H9 (cell line): Measurements from ENCODE around the gene P4HTM. TPM values are rescaled to one million over a fixed set of nuclear protein-coding genes. Genes with fewer than 3 reads are reported as not detected.

ENCODE experiments used
- DNase-seq: peaks from one replicate; pipeline ENCODE4 v3.0.0-alpha.2; 2017
- H2AFZ ChIP-seq: one replicate; pipeline ENCODE4 v1.6.1; 2013; ENCODE audit warnings: mild to moderate bottlenecking, low read length, control low read depth, moderate library complexity
- H2AK5ac ChIP-seq: 2 replicates; pipeline ENCODE4 v1.6.1; 2013; ENCODE audit warnings: low read length, control low read depth, mixed read lengths; ENCODE audit not compliant: insufficient read length
- H2BK120ac ChIP-seq: one replicate; pipeline ENCODE4 v1.6.1; 2013; ENCODE audit warnings: low read depth, mild to moderate bottlenecking, low read length, control low read depth, inconsistent platforms; ENCODE audit not compliant: poor library complexity, severe bottlenecking
- H2BK12ac ChIP-seq: 2 replicates; pipeline ENCODE4 v1.6.1; 2013; ENCODE audit warnings: low read length, control low read depth, mixed read lengths, low read depth; ENCODE audit not compliant: insufficient read length
- H2BK15ac ChIP-seq: 2 replicates; pipeline ENCODE4 v1.6.1; 2013; ENCODE audit warnings: low read depth, low read length, control low read depth
- H2BK20ac ChIP-seq: one replicate; pipeline ENCODE4 v1.6.1; 2013; ENCODE audit warnings: low read depth, mild to moderate bottlenecking, low read length, control low read depth, inconsistent platforms; ENCODE audit not compliant: poor library complexity, severe bottlenecking
- H2BK5ac ChIP-seq: 2 replicates; pipeline ENCODE4 v1.6.1; 2013; ENCODE audit warnings: low read length, control low read depth, mixed read lengths; ENCODE audit not compliant: insufficient read length
- H3K14ac ChIP-seq: 2 replicates; pipeline ENCODE4 v1.6.1; 2013; ENCODE audit warnings: low read length, control low read depth; ENCODE audit not compliant: insufficient read depth
- H3K18ac ChIP-seq: 2 replicates; pipeline ENCODE4 v1.6.1; 2013; ENCODE audit warnings: low read depth, mild to moderate bottlenecking, mixed read lengths, low read length, control low read depth; ENCODE audit not compliant: insufficient read length
- H3K23ac ChIP-seq: 2 replicates; pipeline ENCODE4 v1.6.1; 2013; ENCODE audit warnings: low read length, control low read depth, mixed read lengths, low read depth; ENCODE audit not compliant: insufficient read length
- H3K23me2 ChIP-seq: 2 replicates; pipeline ENCODE4 v1.6.1; 2013; ENCODE audit warnings: low read depth, mild to moderate bottlenecking, mixed read lengths, low read length, control low read depth; ENCODE audit not compliant: insufficient read length, poor library complexity, severe bottlenecking
- H3K27ac ChIP-seq: 2 replicates; pipeline ENCODE4 v1.5.1; 2013; ENCODE audit warnings: low read length, control low read depth, mixed read lengths, low read depth; ENCODE audit not compliant: insufficient read length
- H3K27me3 ChIP-seq: 2 replicates; pipeline ENCODE4 v1.6.1; 2013; ENCODE audit warnings: low read length, control low read depth, inconsistent platforms; ENCODE audit not compliant: insufficient read depth
- H3K4ac ChIP-seq: 2 replicates; pipeline ENCODE4 v1.6.1; 2013; ENCODE audit warnings: low read depth, mild to moderate bottlenecking, control low read depth, inconsistent platforms, low read length, moderate library complexity
- H3K4me1 ChIP-seq: 2 replicates; pipeline ENCODE4 v1.6.1; 2013; ENCODE audit warnings: low read length, control low read depth, inconsistent platforms; ENCODE audit not compliant: insufficient read depth
- H3K4me2 ChIP-seq: 2 replicates; pipeline ENCODE4 v1.6.1; 2013; ENCODE audit warnings: low read length, control low read depth, mixed read lengths; ENCODE audit not compliant: insufficient read length, insufficient read depth
- H3K56ac ChIP-seq: 2 replicates; pipeline ENCODE4 v1.6.1; 2013; ENCODE audit warnings: low read depth, mild to moderate bottlenecking, mixed read lengths, low read length, control low read depth; ENCODE audit not compliant: insufficient read length
- H3K79me1 ChIP-seq: 2 replicates; pipeline ENCODE4 v1.6.1; 2013; ENCODE audit warnings: low read depth, mild to moderate bottlenecking, moderate library complexity, low read length, control low read depth, inconsistent platforms; ENCODE audit not compliant: insufficient read depth, poor library complexity, severe bottlenecking
- H3K79me2 ChIP-seq: 2 replicates; pipeline ENCODE4 v1.6.1; 2013; ENCODE audit warnings: low read length, control low read depth, inconsistent platforms; ENCODE audit not compliant: insufficient read depth
- H3K9ac ChIP-seq: 2 replicates; pipeline ENCODE4 v1.6.1; 2013; ENCODE audit warnings: low read length, control low read depth, mixed read lengths; ENCODE audit not compliant: insufficient read length; ENCODE audit errors: extremely low read depth
- H3K9me3 ChIP-seq: one replicate; pipeline ENCODE4 v1.6.1; 2013; ENCODE audit warnings: low read depth, low read length, inconsistent platforms; ENCODE audit not compliant: control insufficient read depth
- H3T11ph ChIP-seq: one replicate; pipeline ENCODE4 v1.6.1; 2013; ENCODE audit warnings: mild to moderate bottlenecking, low read length, control low read depth, inconsistent platforms
- H4K20me1 ChIP-seq: one replicate; pipeline ENCODE4 v1.6.1; 2013; ENCODE audit not compliant: control insufficient read depth, insufficient read length, insufficient read depth
- H4K5ac ChIP-seq: 2 replicates; pipeline ENCODE4 v1.6.1; 2013; ENCODE audit warnings: low read depth, mild to moderate bottlenecking, mixed read lengths, low read length, control low read depth; ENCODE audit not compliant: insufficient read length
- H4K8ac ChIP-seq: replicated peaks from 2 replicates; pipeline ENCODE4 v1.6.1; 2013; ENCODE audit warnings: low read length, control low read depth, mixed read lengths, low read depth; ENCODE audit not compliant: insufficient read length
- H4K91ac ChIP-seq: 2 replicates; pipeline ENCODE4 v1.6.1; 2013; ENCODE audit warnings: low read depth, mild to moderate bottlenecking, moderate library complexity, mixed read lengths, low read length, control low read depth; ENCODE audit not compliant: insufficient read length
- H3K27ac Mint-ChIP-seq, 3 experiments: 2 replicates in 2 of 3; 3 replicates in 1 of 3; pipeline ENCODE4 v1.8.0; 2020 to 2021; ENCODE audit warnings: mixed read lengths in 3 of 3, mild to moderate bottlenecking in 1 of 3, moderate library complexity in 1 of 3
- H3K27me3 Mint-ChIP-seq: 2 replicates; pipeline ENCODE4 v1.8.0; 2021; ENCODE audit warnings: low read depth, mild to moderate bottlenecking, moderate library complexity, mixed read lengths
- H3K36me3 Mint-ChIP-seq, 3 experiments: 2 replicates in 2 of 3; 3 replicates in 1 of 3; pipeline ENCODE4 v1.8.0; 2020 to 2021; ENCODE audit warnings: low read depth in 3 of 3, mixed read lengths in 3 of 3; ENCODE audit not compliant: insufficient read depth in 1 of 3
- H3K4me1 Mint-ChIP-seq, 2 experiments: 2 replicates each; pipeline ENCODE4 v1.8.0; 2020; ENCODE audit warnings: mixed read lengths in 2 of 2
- H3K4me3 Mint-ChIP-seq, 2 experiments: 2 replicates in 1 of 2; 3 replicates in 1 of 2; pipeline ENCODE4 v1.8.0; 2020 to 2021; ENCODE audit warnings: mild to moderate bottlenecking in 2 of 2, mixed read lengths in 2 of 2, moderate library complexity in 1 of 2
- H3K9me3 Mint-ChIP-seq, 2 experiments: 2 replicates in 1 of 2; 3 replicates in 1 of 2; pipeline ENCODE4 v1.8.0; 2020; ENCODE audit warnings: mild to moderate bottlenecking in 2 of 2, mixed read lengths in 2 of 2, moderate library complexity in 1 of 2
- WGBS: extraction: QIAGEN DNeasy Blood & Tissue Kit; methylation state at CpG from one replicate; pipeline ENCODE4 v1.1.7; 2013; ENCODE audit warnings: missing lambda C conversion rate, low lambda C conversion rate, mixed read lengths; ENCODE audit not compliant: insufficient read length; ENCODE audit errors: extremely low coverage; 5-methylcytosine and 5-hydroxymethylcytosine counted together
- total RNA-seq: library from RNA; stranded (reverse); gene quantifications from 2 replicates; pipeline ENCODE4 v1.2.1, GENCODE V29; 2021
- TF ChIP-seq, protein P1 (sequence below): fragments of 200-600 bp; sonication (generic); conservative IDR thresholded peaks from 3 replicates; pipeline ENCODE4 v1.8.0; 2021; ENCODE audit warnings: antibody characterized with exemption, mild to moderate bottlenecking

The P4HTM gene
- total RNA-seq, 1 experiment from 2014 or later: 36.0 TPM

DNA sequence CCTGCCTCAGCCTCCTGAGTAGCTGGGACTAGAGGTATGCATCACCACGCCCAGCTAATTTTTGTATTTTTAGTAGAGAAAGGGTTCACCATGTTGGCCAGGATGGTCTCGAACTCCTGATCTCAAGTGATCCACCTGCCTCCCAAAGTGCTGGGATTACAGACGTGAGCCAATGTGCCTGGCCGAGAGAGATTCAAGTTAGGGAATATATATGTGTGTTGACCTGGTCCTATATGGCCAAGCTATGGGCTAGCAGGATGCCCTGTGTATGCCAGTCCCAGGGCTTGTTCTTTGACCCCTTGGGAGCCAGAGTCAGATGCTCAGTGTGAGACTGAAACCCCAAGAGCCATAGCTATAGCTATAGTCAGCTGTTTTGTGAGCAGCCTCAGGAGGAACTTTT, 33.7 kb downstream of the P4HTM start:
- Histone ChIP-seq H3K9me3 (no peaks in the 10 kb centered on the region), H4K8ac (no peak overlapping the region), H2BK5ac (no peak overlapping the region), H3K9ac (no peak overlapping the region), H2BK120ac (no peak overlapping the region), H3K14ac (no peak overlapping the region), H4K20me1 (peaks cover 7% of the 10 kb centered on the region), H2AFZ (no peak overlapping the region), H3K27ac (no peak overlapping the region), H2AK5ac (no peak overlapping the region), H3K79me1 (no peaks in the 10 kb centered on the region), H3K27me3 (no peaks in the 10 kb centered on the region), H3K79me2 (no peaks in the 10 kb centered on the region), H3K4ac (no peak overlapping the region), H2BK15ac (no peak overlapping the region), H3T11ph (no peak overlapping the region), H2BK20ac (no peak overlapping the region), H4K5ac (no peak overlapping the region), H3K23me2 (peaks cover 19% of the 10 kb centered on the region), H3K18ac (no peak overlapping the region), H3K4me1 (no peaks in the 10 kb centered on the region), H3K56ac (no peak overlapping the region), H3K4me2 (no peak overlapping the region), H4K91ac (no peak overlapping the region), H2BK12ac (no peak overlapping the region), H3K23ac (no peak overlapping the region)
- TF ChIP-seq, protein P1, sequence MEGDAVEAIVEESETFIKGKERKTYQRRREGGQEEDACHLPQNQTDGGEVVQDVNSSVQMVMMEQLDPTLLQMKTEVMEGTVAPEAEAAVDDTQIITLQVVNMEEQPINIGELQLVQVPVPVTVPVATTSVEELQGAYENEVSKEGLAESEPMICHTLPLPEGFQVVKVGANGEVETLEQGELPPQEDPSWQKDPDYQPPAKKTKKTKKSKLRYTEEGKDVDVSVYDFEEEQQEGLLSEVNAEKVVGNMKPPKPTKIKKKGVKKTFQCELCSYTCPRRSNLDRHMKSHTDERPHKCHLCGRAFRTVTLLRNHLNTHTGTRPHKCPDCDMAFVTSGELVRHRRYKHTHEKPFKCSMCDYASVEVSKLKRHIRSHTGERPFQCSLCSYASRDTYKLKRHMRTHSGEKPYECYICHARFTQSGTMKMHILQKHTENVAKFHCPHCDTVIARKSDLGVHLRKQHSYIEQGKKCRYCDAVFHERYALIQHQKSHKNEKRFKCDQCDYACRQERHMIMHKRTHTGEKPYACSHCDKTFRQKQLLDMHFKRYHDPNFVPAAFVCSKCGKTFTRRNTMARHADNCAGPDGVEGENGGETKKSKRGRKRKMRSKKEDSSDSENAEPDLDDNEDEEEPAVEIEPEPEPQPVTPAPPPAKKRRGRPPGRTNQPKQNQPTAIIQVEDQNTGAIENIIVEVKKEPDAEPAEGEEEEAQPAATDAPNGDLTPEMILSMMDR: no peak
- H3K36me3 Mint-ChIP-seq: peaks cover 52 to 62% (median 62%) of the 10 kb centered on the region in 3 experiments
- peaks cover 28 to 36% of the 10 kb centered on the region in 2 experiments for H3K4me1 Mint-ChIP-seq
- H3K4me3 Mint-ChIP-seq: peak overlapping the region; percentile 91 to 95
- H3K9me3 Mint-ChIP-seq: no peaks in the 10 kb centered on the region
- DNase-seq: no peak
- peak overlapping the region in 1 of 3 experiments; percentile 44; a peak in 2 of 7 replicates for H3K27ac Mint-ChIP-seq
- H3K27me3 Mint-ChIP-seq: no peaks in the 10 kb centered on the region; the same call in 1 of the 2 replicates
- no CpG with 5 or more reads among the region's 4 CpGs for WGBS
